H1 (cell line): ENCODE results near the gene TAL2. TPM values are rescaled to one million over a fixed set of nuclear protein-coding genes. Genes with fewer than 3 reads are reported as not detected.

Source experiments
- CTCF ChIA-PET: fragments of 300-600 bp; sonication (Branson Sonifier 250); formaldehyde crosslinking; loops from one replicate; lab custom pipeline; 2021; ENCODE audit not compliant: partially characterized antibody; lab: Charles Lee
- POLR2A ChIA-PET: fragments of 300-600 bp; sonication (Branson Sonifier 250); formaldehyde crosslinking; loops from one replicate; lab custom pipeline; 2021; ENCODE audit warnings: inconsistent platforms; ENCODE audit not compliant: partially characterized antibody; lab: Charles Lee
- DNase-seq, 2 experiments: peaks; one replicate each; pipeline versions ENCODE4 v3.0.0 to v3.0.0-alpha.2; 2010 to 2022; ENCODE audit warnings: low spot score in 2 of 2, low read depth in 1 of 2, mixed read lengths in 1 of 2
- FAIRE-seq: peaks from 2 replicates; lab custom pipeline; 2011; peaks lifted over from hg19 to GRCh38; lab: Jason Lieb, UNC
- H2AFZ ChIP-seq: 2 replicates; pipeline ENCODE4 v1.8.1; 2012; ENCODE audit warnings: low read length, inconsistent platforms
- H2AK5ac ChIP-seq: 2 replicates; pipeline ENCODE4 v1.6.1; 2013; ENCODE audit warnings: low read depth, low read length
- H2BK120ac ChIP-seq: replicated peaks from 2 replicates; pipeline ENCODE3; 2013; ENCODE audit warnings: low read depth, low read length, inconsistent platforms
- H2BK12ac ChIP-seq: 2 replicates; pipeline ENCODE4 v1.6.1; 2013; ENCODE audit warnings: low read depth, low read length
- H2BK15ac ChIP-seq: 2 replicates; pipeline ENCODE4 v1.6.1; 2013; ENCODE audit warnings: low read length
- H2BK20ac ChIP-seq: 2 replicates; pipeline ENCODE4 v1.6.1; 2013; ENCODE audit warnings: low read length
- H2BK5ac ChIP-seq: 2 replicates; pipeline ENCODE4 v1.6.1; 2013; ENCODE audit warnings: low read depth, low read length
- H3K14ac ChIP-seq: 2 replicates; pipeline ENCODE4 v1.6.1; 2013; ENCODE audit warnings: inconsistent platforms; ENCODE audit not compliant: insufficient read length
- H3K18ac ChIP-seq: 2 replicates; pipeline ENCODE4 v1.6.1; 2013; ENCODE audit warnings: low read length; ENCODE audit errors: extremely low read depth
- H3K23ac ChIP-seq: 2 replicates; pipeline ENCODE4 v1.6.1; 2013; ENCODE audit warnings: inconsistent platforms; ENCODE audit not compliant: insufficient read length
- H3K23me2 ChIP-seq: 2 replicates; pipeline ENCODE4 v1.6.1; 2013; ENCODE audit warnings: low read depth, low read length
- H3K27ac ChIP-seq: 2 replicates; pipeline ENCODE4 v1.6.1; 2011; ENCODE audit warnings: low read depth, low read length, inconsistent platforms
- H3K27me3 ChIP-seq, 4 experiments: replicated peaks in 1 of 4; 1 replicate in 1 of 4; 2 replicates in 3 of 4; pipeline versions ENCODE4 v1.6.1 to v1.8.1; 2011 to 2013; ENCODE audit warnings: low read length in 3 of 4, mild to moderate bottlenecking in 3 of 4, inconsistent platforms in 2 of 4, mixed read lengths in 2 of 4, moderate library complexity in 1 of 4; ENCODE audit not compliant: control insufficient read depth in 3 of 4, insufficient read depth in 3 of 4; ENCODE audit errors: extremely low read depth in 1 of 4
- H3K36me3 ChIP-seq, 4 experiments: 2 replicates each; pipeline versions ENCODE4 v1.6.1 to v1.8.1; 2011 to 2013; ENCODE audit warnings: mild to moderate bottlenecking in 4 of 4, low read length in 3 of 4, moderate library complexity in 2 of 4, control low read depth in 1 of 4, inconsistent platforms in 1 of 4; ENCODE audit not compliant: insufficient read depth in 4 of 4, control insufficient read depth in 2 of 4
- H3K4ac ChIP-seq: replicated peaks from 2 replicates; pipeline ENCODE3; 2013; ENCODE audit warnings: low read length, low read depth, mixed read lengths, inconsistent platforms; ENCODE audit not compliant: insufficient read length
- H3K4me1 ChIP-seq, 4 experiments: replicated peaks in 1 of 4; 1 replicate in 1 of 4; 2 replicates in 3 of 4; pipeline versions ENCODE4 v1.6.1 to v1.8.1; 2011 to 2013; ENCODE audit warnings: low read length in 3 of 4, inconsistent platforms in 2 of 4, mixed read lengths in 1 of 4; ENCODE audit not compliant: insufficient read depth in 4 of 4, control insufficient read depth in 3 of 4
- H3K4me2 ChIP-seq, 2 experiments: 2 replicates each; pipeline versions ENCODE4 v1.6.1 to v1.8.1; 2011 to 2013; ENCODE audit warnings: low read depth in 2 of 2, low read length in 2 of 2, control low read depth in 1 of 2, inconsistent platforms in 1 of 2, mild to moderate bottlenecking in 1 of 2; ENCODE audit not compliant: insufficient read depth in 1 of 2
- H3K4me3 ChIP-seq, 4 experiments: fragments of 200-600, 300-600 bp in 1 of 4; sonication (generic), shearing (Covaris generic), sonication (Bioruptor Twin) in 1 of 4; 2 replicates each; pipeline versions ENCODE4 v1.5.1 to v1.8.1; 2011 to 2016; ENCODE audit warnings: low read length in 4 of 4, low read depth in 3 of 4, control low read depth in 2 of 4, inconsistent platforms in 2 of 4, mild to moderate bottlenecking in 2 of 4, mixed read lengths in 1 of 4, moderate library complexity in 1 of 4; ENCODE audit not compliant: insufficient read depth in 2 of 4; ENCODE audit errors: extremely low read depth in 1 of 4
- H3K56ac ChIP-seq: replicated peaks from 2 replicates; pipeline ENCODE3; 2013; ENCODE audit warnings: low read depth, mild to moderate bottlenecking, mixed read lengths, low read length, inconsistent platforms; ENCODE audit not compliant: insufficient read length
- H3K79me1 ChIP-seq: 2 replicates; pipeline ENCODE4 v1.6.1; 2013; ENCODE audit warnings: low read depth, low read length, control low read depth
- H3K79me2 ChIP-seq, 2 experiments: 2 replicates each; pipeline versions ENCODE4 v1.6.1 to v1.8.1; 2012 to 2013; ENCODE audit warnings: low read length in 2 of 2, mild to moderate bottlenecking in 2 of 2, inconsistent platforms in 1 of 2; ENCODE audit not compliant: insufficient read depth in 2 of 2, control insufficient read depth in 1 of 2
- H3K9ac ChIP-seq, 4 experiments: replicated peaks in 1 of 4; 1 replicate in 1 of 4; 2 replicates in 3 of 4; pipeline versions ENCODE4 v1.6.1 to v1.8.1; 2011 to 2013; ENCODE audit warnings: low read depth in 3 of 4, low read length in 3 of 4, control low read depth in 2 of 4, mild to moderate bottlenecking in 2 of 4, moderate library complexity in 2 of 4, inconsistent platforms in 1 of 4; ENCODE audit errors: extremely low read depth in 1 of 4
- H3K9me3 ChIP-seq, 2 experiments: 2 replicates each; pipeline versions ENCODE4 v1.6.1 to v1.8.1; 2012 to 2013; ENCODE audit warnings: mild to moderate bottlenecking in 2 of 2, moderate library complexity in 2 of 2, control low read depth in 1 of 2, inconsistent platforms in 1 of 2, low read depth in 1 of 2, low read length in 1 of 2, mixed read lengths in 1 of 2; ENCODE audit not compliant: insufficient read depth in 2 of 2
- H4K20me1 ChIP-seq, 2 experiments: replicated peaks in 1 of 2; 2 replicates each; pipeline versions ENCODE3 to v1.8.1; 2011 to 2013; ENCODE audit warnings: inconsistent platforms in 2 of 2, low read length in 2 of 2, mild to moderate bottlenecking in 1 of 2; ENCODE audit not compliant: insufficient read depth in 2 of 2, control insufficient read depth in 1 of 2
- H4K5ac ChIP-seq: 2 replicates; pipeline ENCODE4 v1.6.1; 2013; ENCODE audit warnings: low read length, low read depth, mixed read lengths, inconsistent platforms; ENCODE audit not compliant: insufficient read length
- H4K8ac ChIP-seq: 2 replicates; pipeline ENCODE4 v1.8.0; 2013; ENCODE audit warnings: mild to moderate bottlenecking, moderate library complexity, low read length, inconsistent platforms; ENCODE audit not compliant: insufficient read depth; ENCODE audit errors: extremely low read depth
- H4K91ac ChIP-seq: replicated peaks from 2 replicates; pipeline ENCODE3; 2013; ENCODE audit warnings: low read length, mixed read lengths, inconsistent platforms; ENCODE audit not compliant: insufficient read length
- CBX8 ChIP-seq: fragments of 300-800, 300-1000 bp; sonication (generic); IDR thresholded peaks from 2 replicates; pipeline ENCODE4 v1.7.1; 2016; ENCODE audit warnings: low read depth, low read length, borderline replicate concordance
- CREB1 ChIP-seq: IDR thresholded peaks from 2 replicates; pipeline ENCODE4 v1.6.1; 2012; ENCODE audit warnings: inconsistent platforms
- CTBP2 ChIP-seq: IDR thresholded peaks from 2 replicates; pipeline ENCODE4 v1.7.0; 2011; ENCODE audit warnings: borderline replicate concordance, mild to moderate bottlenecking, moderate library complexity, mixed read lengths, low read length; ENCODE audit not compliant: insufficient read depth, insufficient read length
- GABPA ChIP-seq: IDR thresholded peaks from 2 replicates; pipeline ENCODE4 v1.6.1; 2011; ENCODE audit warnings: mild to moderate bottlenecking, low read length, moderate library complexity, borderline replicate concordance; ENCODE audit not compliant: insufficient read depth
- HDAC2 ChIP-seq, 2 experiments: fragments of 300-600 bp in 1 of 2; sonication (generic) in 1 of 2; IDR thresholded peaks; 2 replicates each; pipeline ENCODE4 v1.6.1; 2011 to 2012; ENCODE audit warnings: low read depth in 2 of 2, low read length in 2 of 2, mild to moderate bottlenecking in 2 of 2, moderate library complexity in 2 of 2, borderline replicate concordance in 1 of 2, inconsistent platforms in 1 of 2
- POLR2AphosphoS5 ChIP-seq: IDR thresholded peaks from 2 replicates; pipeline ENCODE4 v1.6.1; 2011; ENCODE audit warnings: low read depth, low read length
- RAD21 ChIP-seq, 2 experiments: IDR thresholded peaks in 1 of 2; conservative IDR thresholded peaks in 1 of 2; 2 replicates each; pipeline ENCODE4 v1.6.1; 2011; ENCODE audit warnings: low read depth in 2 of 2, low read length in 2 of 2, improper control_type of control experiment in 1 of 2, inconsistent platforms in 1 of 2, mild to moderate bottlenecking in 1 of 2, moderate library complexity in 1 of 2
- SIX5 ChIP-seq: IDR thresholded peaks from 2 replicates; pipeline ENCODE4 v1.6.1; 2011; ENCODE audit warnings: mild to moderate bottlenecking, low read depth, low read length
- SP1 ChIP-seq: IDR thresholded peaks from 2 replicates; pipeline ENCODE4 v1.6.1; 2011; ENCODE audit warnings: low read depth, low read length
- SUZ12 ChIP-seq: fragments of 200-600 bp; sonication (generic); IDR thresholded peaks from 2 replicates; pipeline ENCODE4 v1.6.1; 2012; ENCODE audit warnings: mild to moderate bottlenecking, inconsistent platforms, low read length, moderate library complexity, mixed read lengths
- TAF7 ChIP-seq: optimal IDR thresholded peaks from 2 replicates; pipeline ENCODE3; 2011; ENCODE audit warnings: low read depth, mild to moderate bottlenecking, inconsistent platforms, low read length, moderate library complexity, borderline replicate concordance
- YY1 ChIP-seq: IDR thresholded peaks from 2 replicates; pipeline ENCODE4 v1.6.1; 2011; ENCODE audit warnings: low read depth, mild to moderate bottlenecking, low read length
- WGBS, 2 experiments: shearing (Covaris generic) in 1 of 2; methylation state at CpG; one replicate each; pipeline versions ENCODE4 v1.1.6 to v1.1.7; 2013 to 2015; ENCODE audit warnings: low lambda C conversion rate in 2 of 2, mixed read lengths in 2 of 2, inconsistent platforms in 1 of 2, low coverage in 1 of 2, missing lambda C conversion rate in 1 of 2; ENCODE audit not compliant: insufficient replicate concordance in 2 of 2, insufficient coverage in 1 of 2, insufficient read length in 1 of 2; ENCODE audit errors: extremely low coverage in 1 of 2, missing lambda C conversion rate in 1 of 2; 5-methylcytosine and 5-hydroxymethylcytosine counted together
- polyA plus RNA-seq, 7 experiments: library from polyadenylated mRNA; depleted of rRNA in 3 of 7; stranded (reverse) in 5 of 7; unstranded in 2 of 7; fragments of >200 nt in 5 of 7; fragments of 200-250 nt in 2 of 7; gene quantifications; 1 replicate in 5 of 7; 2 replicates in 1 of 7; 4 replicates in 1 of 7; pipeline versions ENCODE4 v1.2.1 to v1.2.3, GENCODE V29; 2011 to 2013; ENCODE audit warnings: missing spikeins in 2 of 7, mixed read lengths in 2 of 7
- total RNA-seq: library from RNA; stranded (reverse); fragmentation: NEBNext Ultra II Directional; extraction: Animal tissue kit (Norgen Biotek cat#: 25700); gene quantifications from 2 replicates; pipeline ENCODE4 v1.2.1, GENCODE V29; 2021
- TF ChIP-seq, protein P1 (sequence below): IDR thresholded peaks from 2 replicates; pipeline ENCODE4 v1.6.1; 2011; ENCODE audit warnings: low read length, improper control_type of control experiment

Gene TAL2
- total and polyA plus RNA-seq, 2 of the 8 experiments (the other 6 are each of a cell fraction or from before 2014, with no cell fraction given) = 0.65 to 0.82 TPM

DNA sequence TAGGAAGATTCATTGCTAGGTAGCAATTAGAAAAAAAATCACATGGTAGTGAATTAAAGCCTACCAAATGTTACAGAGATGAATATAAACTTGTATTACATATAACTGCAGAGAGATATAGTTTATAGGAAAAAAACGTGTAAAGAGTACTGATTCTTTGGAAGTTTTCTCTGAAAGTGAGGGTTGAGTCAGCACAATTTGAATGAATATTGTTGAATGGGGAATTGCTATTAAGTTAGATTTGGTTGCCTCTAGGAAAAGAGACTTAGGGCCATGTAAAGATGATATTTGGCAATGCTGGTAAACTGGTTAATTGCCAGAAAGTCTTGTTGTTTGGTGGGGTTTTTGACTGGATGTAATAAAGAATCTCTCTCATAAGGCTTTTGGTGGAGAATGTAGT is 37.2 kb upstream of the TAL2 start:
- FAIRE-seq = no peak
- Histone ChIP-seq H3K4me3 (no peak overlapping the region), H2BK120ac (no peak overlapping the region), H2BK5ac (no peak overlapping the region), H3K9ac (no peak overlapping the region), H3K79me2 (no peaks in the 10 kb centered on the region), H3K23me2 (no peaks in the 10 kb centered on the region), H3K79me1 (no peaks in the 10 kb centered on the region), H2BK15ac (no peak overlapping the region), H3K27ac (no peak overlapping the region), H2BK20ac (no peak overlapping the region), H4K8ac (no peak overlapping the region), H4K91ac (no peak overlapping the region), H4K5ac (no peak overlapping the region), H2BK12ac (no peak overlapping the region), H3K27me3 (no peaks in the 10 kb centered on the region), H2AFZ (no peak overlapping the region), H3K14ac (no peak overlapping the region), H3K18ac (no peak overlapping the region), H3K4me1 (no peaks in the 10 kb centered on the region), H3K4me2 (no peak overlapping the region), H2AK5ac (no peak overlapping the region), H3K9me3 (no peaks in the 10 kb centered on the region), H3K36me3 (no peaks in the 10 kb centered on the region), H3K56ac (no peak overlapping the region), H4K20me1 (no peaks in the 10 kb centered on the region), H3K4ac (no peak overlapping the region), H3K23ac (no peak overlapping the region)
- ChIA-PET CTCF (interaction anchor here (0.7 to 10.1 kb wide), 2 partner anchors 14 to 1304 kb away, joined by 3 to 70 read pairs; no protein-coding TSS in a partner anchor), POLR2A (no interaction called here)
- DNase-seq = no peak
- WGBS, 2 experiments = 44% methylated on average over 1 of the region's 1 CpG; no CpG with 5 or more reads in 1 of the 2 experiments
- TF ChIP-seq YY1 (no peak), CBX8 (no peak), TAF7 (no peak), GABPA (no peak), CREB1 (no peak), SP1 (no peak), HDAC2 (IDR thresholded peaks at IDR 0.05; ENCODE audit: borderline replicate concordance in 1 of 2, low read depth in 2 of 2, low read length in 2 of 2) (no peak), SUZ12 (no peak), POLR2AphosphoS5 (no peak), CTBP2 (no peak), RAD21 (IDR thresholded peaks at IDR 0.05 in 1 of 2, conservative IDR thresholded peaks at IDR 0.05 in 1 of 2; ENCODE audit: low read depth in 2 of 2, low read length in 2 of 2) (no peak), SIX5 (no peak)
- TF ChIP-seq, protein P1, sequence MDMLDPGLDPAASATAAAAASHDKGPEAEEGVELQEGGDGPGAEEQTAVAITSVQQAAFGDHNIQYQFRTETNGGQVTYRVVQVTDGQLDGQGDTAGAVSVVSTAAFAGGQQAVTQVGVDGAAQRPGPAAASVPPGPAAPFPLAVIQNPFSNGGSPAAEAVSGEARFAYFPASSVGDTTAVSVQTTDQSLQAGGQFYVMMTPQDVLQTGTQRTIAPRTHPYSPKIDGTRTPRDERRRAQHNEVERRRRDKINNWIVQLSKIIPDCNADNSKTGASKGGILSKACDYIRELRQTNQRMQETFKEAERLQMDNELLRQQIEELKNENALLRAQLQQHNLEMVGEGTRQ = no peak
